ENCODE data around the gene LOX.

The LOX gene

GRCh38 chr5:122112733-122113558 is 34.9 kb upstream of the LOX start:
- Histone ChIP-seq H3K9me3 (ENCODE audit: control insufficient read depth in 1 of 2, low read length in 2 of 2) (no peaks in the 10 kb centered on the region), H3K4me3 (ENCODE audit: low read depth in 1 of 2, low read length in 2 of 2) (no peak overlapping the region), H3K27ac (ENCODE audit: low read length) (no peak overlapping the region), H3K27me3 (ENCODE audit: low read depth, low read length) (no peaks in the 10 kb centered on the region), H3K36me3 (ENCODE audit: control insufficient read depth in 1 of 2, insufficient read depth in 2 of 2, low read length in 2 of 2) (no peaks in the 10 kb centered on the region), H3K4me1 (ENCODE audit: control insufficient read depth in 1 of 2, insufficient read depth in 2 of 2, low read length in 2 of 2) (no peaks in the 10 kb centered on the region)

GRCh38 chr5:122112063-122112462 is 34.0 kb upstream of the LOX start:
- Histone ChIP-seq H3K4me3 (ENCODE audit: low read depth in 1 of 2, low read length in 2 of 2) (no peak overlapping the region), H3K4me1 (ENCODE audit: control insufficient read depth in 1 of 2, insufficient read depth in 2 of 2, low read length in 2 of 2) (no peaks in the 10 kb centered on the region), H3K27ac (ENCODE audit: low read length) (no peak overlapping the region), H3K36me3 (ENCODE audit: control insufficient read depth in 1 of 2, insufficient read depth in 2 of 2, low read length in 2 of 2) (no peaks in the 10 kb centered on the region), H3K27me3 (ENCODE audit: low read depth, low read length) (no peaks in the 10 kb centered on the region), H3K9me3 (ENCODE audit: control insufficient read depth in 1 of 2, low read length in 2 of 2) (no peaks in the 10 kb centered on the region)

GRCh38 chr5:122111460-122111859 is 33.4 kb upstream of the LOX start:
- Histone ChIP-seq H3K4me3 (ENCODE audit: low read depth in 1 of 2, low read length in 2 of 2) (no peak overlapping the region), H3K27ac (ENCODE audit: low read length) (no peak overlapping the region), H3K27me3 (ENCODE audit: low read depth, low read length) (no peaks in the 10 kb centered on the region), H3K9me3 (ENCODE audit: control insufficient read depth in 1 of 2, low read length in 2 of 2) (no peaks in the 10 kb centered on the region), H3K36me3 (ENCODE audit: control insufficient read depth in 1 of 2, insufficient read depth in 2 of 2, low read length in 2 of 2) (no peaks in the 10 kb centered on the region), H3K4me1 (ENCODE audit: control insufficient read depth in 1 of 2, insufficient read depth in 2 of 2, low read length in 2 of 2) (no peaks in the 10 kb centered on the region)

- Histone ChIP-seq H3K27me3 (ENCODE audit: low read depth, low read length) (no peaks in the 10 kb centered on the region), H3K4me1 (ENCODE audit: control insufficient read depth in 1 of 2, insufficient read depth in 2 of 2, low read length in 2 of 2) (no peaks in the 10 kb centered on the region), H3K9me3 (ENCODE audit: control insufficient read depth in 1 of 2, low read length in 2 of 2) (no peaks in the 10 kb centered on the region), H3K36me3 (ENCODE audit: control insufficient read depth in 1 of 2, insufficient read depth in 2 of 2, low read length in 2 of 2) (no peaks in the 10 kb centered on the region), H3K4me3 (ENCODE audit: low read depth in 1 of 2, low read length in 2 of 2) (no peak overlapping the region), H3K27ac (ENCODE audit: low read length) (no peak overlapping the region)
These were observed 32.9 kb upstream of the LOX start for GRCh38 chr5:122110987-122111386.

GRCh38 chr5:122107016-122107415 is 29.0 kb upstream of the LOX start:
- H3K27me3 ChIP-seq (ENCODE audit: low read depth, low read length): no peaks in the 10 kb centered on the region
- no peak overlapping the region for H3K4me3 ChIP-seq (ENCODE audit: low read depth in 1 of 2, low read length in 2 of 2)
- no peaks in the 10 kb centered on the region for H3K9me3 ChIP-seq (ENCODE audit: control insufficient read depth in 1 of 2, low read length in 2 of 2)
- no peaks in the 10 kb centered on the region for H3K4me1 ChIP-seq (ENCODE audit: control insufficient read depth in 1 of 2, insufficient read depth in 2 of 2, low read length in 2 of 2)
- H3K27ac ChIP-seq (ENCODE audit: low read length): no peak overlapping the region
- H3K36me3 ChIP-seq (ENCODE audit: control insufficient read depth in 1 of 2, insufficient read depth in 2 of 2, low read length in 2 of 2): no peaks in the 10 kb centered on the region

- Histone ChIP-seq H3K9me3 (ENCODE audit: control insufficient read depth in 1 of 2, low read length in 2 of 2) (no peaks in the 10 kb centered on the region), H3K4me3 (ENCODE audit: low read depth in 1 of 2, low read length in 2 of 2) (no peak overlapping the region), H3K27ac (ENCODE audit: low read length) (no peak overlapping the region), H3K27me3 (ENCODE audit: low read depth, low read length) (no peaks in the 10 kb centered on the region), H3K4me1 (ENCODE audit: control insufficient read depth in 1 of 2, insufficient read depth in 2 of 2, low read length in 2 of 2) (no peaks in the 10 kb centered on the region), H3K36me3 (ENCODE audit: control insufficient read depth in 1 of 2, insufficient read depth in 2 of 2, low read length in 2 of 2) (no peaks in the 10 kb centered on the region)
These were observed 27.9 kb upstream of the LOX start for GRCh38 chr5:122105909-122106308.

- Histone ChIP-seq H3K27ac (ENCODE audit: low read length) (no peak overlapping the region), H3K4me3 (ENCODE audit: low read depth in 1 of 2, low read length in 2 of 2) (no peak overlapping the region), H3K4me1 (ENCODE audit: control insufficient read depth in 1 of 2, insufficient read depth in 2 of 2, low read length in 2 of 2) (no peaks in the 10 kb centered on the region), H3K27me3 (ENCODE audit: low read depth, low read length) (no peaks in the 10 kb centered on the region), H3K9me3 (ENCODE audit: control insufficient read depth in 1 of 2, low read length in 2 of 2) (no peaks in the 10 kb centered on the region), H3K36me3 (ENCODE audit: control insufficient read depth in 1 of 2, insufficient read depth in 2 of 2, low read length in 2 of 2) (no peaks in the 10 kb centered on the region)
These were observed 24.8 kb upstream of the LOX start for GRCh38 chr5:122102825-122103224.

GRCh38 chr5:122101636-122102285 is 23.7 kb upstream of the LOX start:
- Histone ChIP-seq H3K9me3 (ENCODE audit: control insufficient read depth in 1 of 2, low read length in 2 of 2) (no peaks in the 10 kb centered on the region), H3K27ac (ENCODE audit: low read length) (no peak overlapping the region), H3K27me3 (ENCODE audit: low read depth, low read length) (no peaks in the 10 kb centered on the region), H3K4me3 (ENCODE audit: low read depth in 1 of 2, low read length in 2 of 2) (no peak overlapping the region), H3K4me1 (ENCODE audit: control insufficient read depth in 1 of 2, insufficient read depth in 2 of 2, low read length in 2 of 2) (no peaks in the 10 kb centered on the region), H3K36me3 (ENCODE audit: control insufficient read depth in 1 of 2, insufficient read depth in 2 of 2, low read length in 2 of 2) (no peaks in the 10 kb centered on the region)

- Histone ChIP-seq H3K9me3 (ENCODE audit: control insufficient read depth in 1 of 2, low read length in 2 of 2) (no peaks in the 10 kb centered on the region), H3K27me3 (ENCODE audit: low read depth, low read length) (no peaks in the 10 kb centered on the region), H3K36me3 (ENCODE audit: control insufficient read depth in 1 of 2, insufficient read depth in 2 of 2, low read length in 2 of 2) (no peaks in the 10 kb centered on the region), H3K4me1 (ENCODE audit: control insufficient read depth in 1 of 2, insufficient read depth in 2 of 2, low read length in 2 of 2) (no peaks in the 10 kb centered on the region), H3K4me3 (ENCODE audit: low read depth in 1 of 2, low read length in 2 of 2) (no peak overlapping the region), H3K27ac (ENCODE audit: low read length) (no peak overlapping the region)
These were observed 21.2 kb upstream of the LOX start for GRCh38 chr5:122099060-122099790.

- no peak overlapping the region for H3K4me3 ChIP-seq (ENCODE audit: low read depth in 1 of 2, low read length in 2 of 2)
- H3K27me3 ChIP-seq (ENCODE audit: low read depth, low read length): no peaks in the 10 kb centered on the region
- no peaks in the 10 kb centered on the region for H3K36me3 ChIP-seq (ENCODE audit: control insufficient read depth in 1 of 2, insufficient read depth in 2 of 2, low read length in 2 of 2)
- no peaks in the 10 kb centered on the region for H3K4me1 ChIP-seq (ENCODE audit: control insufficient read depth in 1 of 2, insufficient read depth in 2 of 2, low read length in 2 of 2)
- H3K27ac ChIP-seq (ENCODE audit: low read length): no peak overlapping the region
- H3K9me3 ChIP-seq (ENCODE audit: control insufficient read depth in 1 of 2, low read length in 2 of 2): no peaks in the 10 kb centered on the region
These were observed 19.3 kb upstream of the LOX start for GRCh38 chr5:122097391-122097790.

- H3K4me1 ChIP-seq (ENCODE audit: control insufficient read depth in 1 of 2, insufficient read depth in 2 of 2, low read length in 2 of 2): no peaks in the 10 kb centered on the region
These were observed 17.1 kb upstream of the LOX start for GRCh38 chr5:122095158-122095557.

More at GRCh38 chr5:122095158-122095557, 17.1 kb upstream of the LOX start:
- H3K9me3 ChIP-seq (ENCODE audit: control insufficient read depth in 1 of 2, low read length in 2 of 2): no peaks in the 10 kb centered on the region
- no peaks in the 10 kb centered on the region for H3K27me3 ChIP-seq (ENCODE audit: low read depth, low read length)
- no peaks in the 10 kb centered on the region for H3K36me3 ChIP-seq (ENCODE audit: control insufficient read depth in 1 of 2, insufficient read depth in 2 of 2, low read length in 2 of 2)
- no peak overlapping the region for H3K4me3 ChIP-seq (ENCODE audit: low read depth in 1 of 2, low read length in 2 of 2)
- H3K27ac ChIP-seq (ENCODE audit: low read length): no peak overlapping the region

All from muscle layer of duodenum (tissue), 2 donors.